IMR-90 (cell line): ENCODE results near the gene NPFFR1. TPM values are rescaled to one million over a fixed set of nuclear protein-coding genes. Genes with fewer than 3 reads are reported as not detected.

ENCODE experiments used
- ATAC-seq: fragments of 200-7000 bp; cut with Tn5 transposase; 2 replicates; pipeline ENCODE4 v1.9.1; 2020; ENCODE audit warnings: low read depth, mild to moderate bottlenecking, moderate library complexity
- BruUV-seq: library from RNA; stranded (reverse); fragments of 400-500 nt; replicated peaks from 2 replicates; lab custom pipeline; 2021; lab: Mats Ljungman, UMichigan
- CTCF ChIA-PET: fragments of 300-600 bp; formaldehyde crosslinking; extraction: SDS; loops from one replicate; lab custom pipeline; 2021; ENCODE audit warnings: antibody characterized with exemption; lab: Yijun Ruan, JAX
- POLR2A ChIA-PET: fragments of 300-600 bp; sonication (Branson Sonifier 250); formaldehyde crosslinking; loops from one replicate; lab custom pipeline; 2022; ENCODE audit warnings: antibody characterized with exemption; ENCODE audit not compliant: unreplicated experiment; lab: Charles Lee
- DNase-seq: peaks from one replicate; pipeline ENCODE4 v3.0.0; 2013
- H2AFZ ChIP-seq: replicated peaks from 2 replicates; pipeline ENCODE3; 2013; ENCODE audit warnings: low read length, mild to moderate bottlenecking; ENCODE audit not compliant: poor library complexity
- H2AK5ac ChIP-seq: 2 replicates; pipeline ENCODE4 v1.6.1; 2013; ENCODE audit warnings: low read depth, low read length, inconsistent platforms
- H2AK9ac ChIP-seq: replicated peaks from 2 replicates; pipeline ENCODE3; 2013; ENCODE audit warnings: mild to moderate bottlenecking, low read depth, low read length, moderate library complexity; ENCODE audit not compliant: poor library complexity
- H2BK120ac ChIP-seq: 2 replicates; pipeline ENCODE4 v1.6.1; 2013; ENCODE audit warnings: low read depth, low read length, inconsistent platforms
- H2BK15ac ChIP-seq: 3 replicates; pipeline ENCODE4 v1.6.1; 2013; ENCODE audit warnings: low read depth, low read length, inconsistent platforms
- H2BK20ac ChIP-seq: 2 replicates; pipeline ENCODE4 v1.6.1; 2013; ENCODE audit warnings: low read depth, mild to moderate bottlenecking, inconsistent platforms, low read length, moderate library complexity
- H2BK5ac ChIP-seq: 2 replicates; pipeline ENCODE4 v1.6.1; 2013; ENCODE audit warnings: mild to moderate bottlenecking, low read depth, low read length, inconsistent platforms; ENCODE audit not compliant: poor library complexity, severe bottlenecking
- H3K14ac ChIP-seq: replicated peaks from 2 replicates; pipeline ENCODE4 v1.6.1; 2013; ENCODE audit warnings: low read depth, low read length, inconsistent platforms
- H3K18ac ChIP-seq: 2 replicates; pipeline ENCODE4 v1.6.1; 2013; ENCODE audit warnings: low read depth, low read length, control low read depth
- H3K23ac ChIP-seq: 2 replicates; pipeline ENCODE4 v1.6.1; 2013; ENCODE audit warnings: low read depth, low read length, inconsistent platforms
- H3K27ac ChIP-seq: 2 replicates; pipeline ENCODE4 v1.5.1; 2013; ENCODE audit warnings: mild to moderate bottlenecking, control low read depth, low read length; ENCODE audit not compliant: insufficient read depth
- H3K27me3 ChIP-seq: 2 replicates; pipeline ENCODE4 v1.6.1; 2013; ENCODE audit warnings: low read length; ENCODE audit not compliant: control insufficient read depth, insufficient read depth
- H3K36me3 ChIP-seq: 2 replicates; pipeline ENCODE4 v1.6.1; 2013; ENCODE audit warnings: low read length, mixed read lengths; ENCODE audit not compliant: control insufficient read depth, insufficient read depth
- H3K4ac ChIP-seq: 2 replicates; pipeline ENCODE4 v1.6.1; 2013; ENCODE audit warnings: low read depth, low read length, inconsistent platforms
- H3K4me1 ChIP-seq: 2 replicates; pipeline ENCODE4 v1.6.1; 2013; ENCODE audit warnings: low read length, mixed read lengths; ENCODE audit not compliant: control insufficient read depth, insufficient read depth
- H3K4me2 ChIP-seq: 2 replicates; pipeline ENCODE4 v1.6.1; 2013; ENCODE audit warnings: low read depth, mild to moderate bottlenecking, control low read depth, low read length, moderate library complexity
- H3K4me3 ChIP-seq: 2 replicates; pipeline ENCODE4 v1.5.1; 2013; ENCODE audit warnings: low read depth, mild to moderate bottlenecking, control low read depth, low read length, moderate library complexity; ENCODE audit not compliant: insufficient read depth
- H3K56ac ChIP-seq: 2 replicates; pipeline ENCODE4 v1.6.1; 2013; ENCODE audit warnings: low read length, inconsistent platforms; ENCODE audit not compliant: insufficient read depth; ENCODE audit errors: extremely low read depth
- H3K79me1 ChIP-seq, 2 experiments: 2 replicates each; pipeline ENCODE4 v1.6.1; 2013; ENCODE audit warnings: low read length in 2 of 2, inconsistent platforms in 1 of 2, low read depth in 1 of 2
- H3K9ac ChIP-seq: 2 replicates; pipeline ENCODE4 v1.6.1; 2013; ENCODE audit warnings: low read depth, low read length, control low read depth
- H3K9me1 ChIP-seq: 2 replicates; pipeline ENCODE4 v1.6.1; 2013; ENCODE audit warnings: low read length, inconsistent platforms; ENCODE audit not compliant: insufficient read depth
- H3K9me3 ChIP-seq: 2 replicates; pipeline ENCODE4 v1.6.1; 2013; ENCODE audit warnings: low read length; ENCODE audit not compliant: control insufficient read depth, insufficient read depth
- H4K20me1 ChIP-seq: 2 replicates; pipeline ENCODE4 v1.6.1; 2013; ENCODE audit warnings: low read length, inconsistent platforms; ENCODE audit not compliant: insufficient read depth
- H4K5ac ChIP-seq: 2 replicates; pipeline ENCODE4 v1.6.1; 2013; ENCODE audit warnings: mild to moderate bottlenecking, low read depth, low read length, control low read depth
- H4K8ac ChIP-seq, 2 experiments: 2 replicates each; pipeline ENCODE4 v1.6.1; 2013; ENCODE audit warnings: low read depth in 2 of 2, low read length in 2 of 2, control low read depth in 1 of 2, inconsistent platforms in 1 of 2
- H4K91ac ChIP-seq: 2 replicates; pipeline ENCODE4 v1.6.1; 2013; ENCODE audit warnings: low read depth, low read length, inconsistent platforms; ENCODE audit not compliant: insufficient read depth
- MAFK ChIP-seq: IDR thresholded peaks from 2 replicates; pipeline ENCODE4 v1.6.1; 2012; ENCODE audit warnings: low read depth, low read length, improper control_type of control experiment
- MXI1 ChIP-seq: IDR thresholded peaks from 2 replicates; pipeline ENCODE4 v1.6.1; 2012; ENCODE audit warnings: low read depth, mild to moderate bottlenecking, low read length, moderate library complexity, borderline replicate concordance
- RAD21 ChIP-seq: IDR thresholded peaks from 2 replicates; pipeline ENCODE4 v1.6.1; 2012; ENCODE audit warnings: low read length, improper control_type of control experiment
- RFX5 ChIP-seq: IDR thresholded peaks from 2 replicates; pipeline ENCODE4 v1.8.0; 2012; ENCODE audit warnings: low read depth, mild to moderate bottlenecking, low read length, moderate library complexity
- SMC3 ChIP-seq: fragments of 150-350 bp; IDR thresholded peaks from 2 replicates; pipeline ENCODE4 v1.6.1; 2016; ENCODE audit warnings: low read depth, mild to moderate bottlenecking, antibody characterized with exemption, low read length, moderate library complexity
- WGBS, 2 experiments: methylation state at CpG; one replicate each; pipeline versions ENCODE4 v1.1.5 to v1.1.7; 2013; ENCODE audit warnings: missing lambda C conversion rate in 2 of 2; ENCODE audit not compliant: insufficient read length in 1 of 2; ENCODE audit errors: extremely low coverage in 2 of 2; 5-methylcytosine and 5-hydroxymethylcytosine counted together
- dilution Hi-C: fragments of 300-500 bp; cut with HindIII; formaldehyde crosslinking; loops from one replicate; pipeline ENCODE4 v1.14.3; 2018; ENCODE audit warnings: low sequenced_read_pairs; ENCODE audit not compliant: unreplicated experiment
- in situ Hi-C: fragments of 300-500 bp; cut with MboI; formaldehyde crosslinking; loops from 3 replicates; pipeline ENCODE4 v1.14.3; 2019; ENCODE audit warnings: low sequenced_read_pairs, inconsistent platforms, mixed read lengths
- intact Hi-C: fragments of 100-400 bp; cut with micrococcal nuclease; formaldehyde crosslinking; loops from 2 replicates; pipeline ENCODE4 v1.10.0; 2022
- polyA plus RNA-seq, 3 experiments: library from polyadenylated mRNA; depleted of rRNA; stranded (reverse); fragments of >200 nt; gene quantifications; 2 replicates each; pipeline ENCODE4 v1.2.3, GENCODE V29; 2012; ENCODE audit warnings: low replicate concordance in 1 of 3
- total RNA-seq: library from RNA; depleted of rRNA; stranded (reverse); fragments of >200 nt; gene quantifications from 2 replicates; pipeline ENCODE4 v1.2.3, GENCODE V29; 2012

Gene NPFFR1
- total and polyA plus RNA-seq, 2 of the 4 experiments (the other 2 are of a cell fraction): not detected

GRCh38 chr10:70295926-70296325 is 12.1 kb upstream of the NPFFR1 start:
- H2AK9ac ChIP-seq: peak overlapping the region; percentile 53
- no peak overlapping the region for H3K4me2 ChIP-seq
- H3K27me3 ChIP-seq: no peaks in the 10 kb centered on the region
- H2BK20ac ChIP-seq: no peak overlapping the region
- no peaks in the 10 kb centered on the region for H3K79me1 ChIP-seq
- POLR2A ChIA-PET: no interaction called here
- peak overlapping the region; percentile 39 for H3K4ac ChIP-seq
- H3K9me3 ChIP-seq: no peaks in the 10 kb centered on the region
- peaks cover 4% of the 10 kb centered on the region; the same call in 1 of the 2 replicates for H3K36me3 ChIP-seq
- ATAC-seq (no peak), DNase-seq (no peak)
- H2BK15ac ChIP-seq: peak overlapping the region; percentile 31; the same call in 1 of the 3 replicates
- TF ChIP-seq RFX5: no peak
- no peak for TF ChIP-seq MXI1
- TF ChIP-seq MAFK: no peak
- TF ChIP-seq SMC3: no peak
- TF ChIP-seq RAD21: no peak
- 0 out of 4 replicates have a peak overlapping the region, but pooled peaks of 1 of the 2 experiments have one; percentile 83 for H4K8ac ChIP-seq
- H4K20me1 ChIP-seq: no peaks in the 10 kb centered on the region; the same call in 1 of the 2 replicates
- in situ Hi-C loops (no loop called here), dilution Hi-C loops (no loop called here), intact Hi-C loops (no loop called here)
- H3K27ac ChIP-seq: no peak overlapping the region
- CTCF ChIA-PET: no interaction called here
- no CpG with 5 or more reads among the region's 7 CpGs for WGBS, 2 experiments
- H3K14ac ChIP-seq: no peak overlapping the region
- no peak overlapping the region for H4K91ac ChIP-seq
- no peak overlapping the region for H3K9ac ChIP-seq
- H3K18ac ChIP-seq: no peak overlapping the region
- H2AK5ac ChIP-seq: peak overlapping the region; percentile 20; the same call in 1 of the 2 replicates
- no peak overlapping the region for H3K23ac ChIP-seq
- H4K5ac ChIP-seq: no peak overlapping the region
- H2BK5ac ChIP-seq: no peak overlapping the region
- H3K9me1 ChIP-seq: peaks cover 8% of the 10 kb centered on the region
- no TSS peak for BruUV-seq
- H2AFZ ChIP-seq: no peak overlapping the region
- no peaks in the 10 kb centered on the region; the same call in 1 of the 2 replicates for H3K4me1 ChIP-seq
- H3K4me3 ChIP-seq: no peak overlapping the region
- H3K56ac ChIP-seq: no peak overlapping the region
- H2BK120ac ChIP-seq: no peak overlapping the region
